ENCODE results near the gene SNRPN. TPM values are rescaled to one million over a fixed set of nuclear protein-coding genes. Genes with fewer than 3 reads are reported as not detected.

Gene SNRPN
- total and polyA plus RNA-seq, 2 of the 4 experiments (the other 2 are of a cell fraction), result 123 to 185 TPM

DNA sequence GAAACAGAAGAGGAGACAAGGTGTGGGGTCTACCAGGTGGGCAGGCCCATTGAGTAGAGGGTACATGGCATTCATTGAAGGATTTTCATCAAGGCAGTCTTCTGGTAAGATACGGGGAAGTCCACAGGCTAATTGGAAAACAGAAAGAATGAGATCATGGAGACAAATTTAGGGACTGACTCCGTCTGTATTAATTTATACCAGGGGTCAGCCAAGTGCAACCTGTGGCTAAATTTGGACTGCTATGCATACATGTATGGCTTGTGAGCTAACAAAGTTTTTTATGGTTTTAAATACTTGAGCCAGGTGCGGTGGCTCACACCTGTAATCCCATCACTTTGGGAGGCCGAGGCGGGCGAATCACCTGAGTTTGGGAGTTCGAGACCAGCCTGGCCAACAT, 21.1 kb upstream of the SNRPN start:
- Histone ChIP-seq H3K27ac (ENCODE audit: insufficient read depth, low read length) (no peak overlapping the region), H3K4ac (ENCODE audit: low read depth, low read length) (no peak overlapping the region), H2BK15ac (ENCODE audit: low read depth, low read length) (no peak overlapping the region), H3K23ac (ENCODE audit: low read depth, low read length) (no peak overlapping the region), H3K9ac (ENCODE audit: low read depth, low read length) (no peak overlapping the region), H3K36me3 (ENCODE audit: control insufficient read depth, insufficient read depth, low read length) (no peaks in the 10 kb centered on the region), H3K56ac (ENCODE audit: extremely low read depth, insufficient read depth, low read length) (no peak overlapping the region), H2AFZ (replicated peaks; ENCODE audit: low read length, poor library complexity) (no peak overlapping the region), H3K27me3 (ENCODE audit: control insufficient read depth, insufficient read depth, low read length) (no peaks in the 10 kb centered on the region), H2AK5ac (ENCODE audit: low read depth, low read length) (no peak overlapping the region), H3K4me1 (ENCODE audit: control insufficient read depth, insufficient read depth, low read length) (no peaks in the 10 kb centered on the region), H4K8ac (ENCODE audit: low read depth in 2 of 2, low read length in 2 of 2) (no peak overlapping the region), H2BK120ac (ENCODE audit: low read depth, low read length) (no peak overlapping the region), H3K4me3 (ENCODE audit: insufficient read depth, low read depth, low read length) (no peak overlapping the region), H3K79me1 (ENCODE audit: low read depth in 1 of 2, low read length in 2 of 2) (no peaks in the 10 kb centered on the region), H2BK5ac (ENCODE audit: low read depth, low read length, poor library complexity, severe bottlenecking) (no peak overlapping the region), H3K14ac (replicated peaks; ENCODE audit: low read depth, low read length) (no peak overlapping the region), H3K9me3 (ENCODE audit: control insufficient read depth, insufficient read depth, low read length) (no peaks in the 10 kb centered on the region), H4K91ac (ENCODE audit: insufficient read depth, low read depth, low read length) (no peak overlapping the region), H4K20me1 (ENCODE audit: insufficient read depth, low read length) (no peaks in the 10 kb centered on the region), H3K18ac (ENCODE audit: low read depth, low read length) (no peak overlapping the region), H3K9me1 (ENCODE audit: insufficient read depth, low read length) (no peaks in the 10 kb centered on the region), H2AK9ac (replicated peaks; ENCODE audit: low read depth, low read length, poor library complexity) (no peak overlapping the region), H2BK20ac (ENCODE audit: low read depth, low read length) (no peak overlapping the region), H4K5ac (ENCODE audit: low read depth, low read length) (no peak overlapping the region), H3K4me2 (ENCODE audit: low read depth, low read length) (no peak overlapping the region)
- in situ Hi-C loops (cut with MboI; ENCODE audit: low sequenced_read_pairs), result no loop called here
- intact Hi-C loops (cut with micrococcal nuclease), result no loop called here
- dilution Hi-C loops (cut with HindIII; ENCODE audit: low sequenced_read_pairs, unreplicated experiment), result no loop called here
- 83% methylated on average over 1 of the region's 7 CpGs; no CpG with 5 or more reads in 1 of the 2 experiments for WGBS, 2 experiments (ENCODE audit: extremely low coverage in 2 of 2, insufficient read length in 1 of 2)
- BruUV-seq (replicated peaks), result no TSS peak
- ChIA-PET CTCF (interaction anchor here (0.7 kb wide), 1 partner anchor 60 kb away, joined by 3 read pairs; no protein-coding TSS in a partner anchor), POLR2A (ENCODE audit: unreplicated experiment) (no interaction called here)
- DNase-seq, result no peak
- no peak for ATAC-seq (ENCODE audit: low read depth)
- TF ChIP-seq CHD1 (IDR thresholded peaks at IDR 0.05; ENCODE audit: low read depth, low read length) (no peak), BHLHE40 (IDR thresholded peaks at IDR 0.05; ENCODE audit: low read depth, low read length) (no peak), NFE2L2 (IDR thresholded peaks at IDR 0.05; ENCODE audit: low read depth, low read length) (no peak), FOS (IDR thresholded peaks at IDR 0.05; ENCODE audit: low read depth, low read length) (no peak), MAZ (IDR thresholded peaks at IDR 0.05; ENCODE audit: borderline replicate concordance, low read depth, low read length) (no peak), RFX5 (IDR thresholded peaks at IDR 0.05; ENCODE audit: low read depth, low read length) (no peak), MXI1 (IDR thresholded peaks at IDR 0.05; ENCODE audit: borderline replicate concordance, low read depth, low read length) (no peak), RAD21 (IDR thresholded peaks at IDR 0.05; ENCODE audit: low read length) (no peak), CEBPB (IDR thresholded peaks at IDR 0.05; ENCODE audit: low read depth, low read length) (no peak), RCOR1 (IDR thresholded peaks at IDR 0.05; ENCODE audit: insufficient replicate concordance, low read length) (no peak), MAFK (IDR thresholded peaks at IDR 0.05; ENCODE audit: low read depth, low read length) (no peak), POLR2A (IDR thresholded peaks at IDR 0.05; ENCODE audit: low read depth, low read length) (no peak)
- TF ChIP-seq, protein P1, sequence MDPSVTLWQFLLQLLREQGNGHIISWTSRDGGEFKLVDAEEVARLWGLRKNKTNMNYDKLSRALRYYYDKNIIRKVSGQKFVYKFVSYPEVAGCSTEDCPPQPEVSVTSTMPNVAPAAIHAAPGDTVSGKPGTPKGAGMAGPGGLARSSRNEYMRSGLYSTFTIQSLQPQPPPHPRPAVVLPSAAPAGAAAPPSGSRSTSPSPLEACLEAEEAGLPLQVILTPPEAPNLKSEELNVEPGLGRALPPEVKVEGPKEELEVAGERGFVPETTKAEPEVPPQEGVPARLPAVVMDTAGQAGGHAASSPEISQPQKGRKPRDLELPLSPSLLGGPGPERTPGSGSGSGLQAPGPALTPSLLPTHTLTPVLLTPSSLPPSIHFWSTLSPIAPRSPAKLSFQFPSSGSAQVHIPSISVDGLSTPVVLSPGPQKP (IDR thresholded peaks at IDR 0.05; ENCODE audit: borderline replicate concordance, low read depth, low read length), result no peak
- TF ChIP-seq, protein P2, sequence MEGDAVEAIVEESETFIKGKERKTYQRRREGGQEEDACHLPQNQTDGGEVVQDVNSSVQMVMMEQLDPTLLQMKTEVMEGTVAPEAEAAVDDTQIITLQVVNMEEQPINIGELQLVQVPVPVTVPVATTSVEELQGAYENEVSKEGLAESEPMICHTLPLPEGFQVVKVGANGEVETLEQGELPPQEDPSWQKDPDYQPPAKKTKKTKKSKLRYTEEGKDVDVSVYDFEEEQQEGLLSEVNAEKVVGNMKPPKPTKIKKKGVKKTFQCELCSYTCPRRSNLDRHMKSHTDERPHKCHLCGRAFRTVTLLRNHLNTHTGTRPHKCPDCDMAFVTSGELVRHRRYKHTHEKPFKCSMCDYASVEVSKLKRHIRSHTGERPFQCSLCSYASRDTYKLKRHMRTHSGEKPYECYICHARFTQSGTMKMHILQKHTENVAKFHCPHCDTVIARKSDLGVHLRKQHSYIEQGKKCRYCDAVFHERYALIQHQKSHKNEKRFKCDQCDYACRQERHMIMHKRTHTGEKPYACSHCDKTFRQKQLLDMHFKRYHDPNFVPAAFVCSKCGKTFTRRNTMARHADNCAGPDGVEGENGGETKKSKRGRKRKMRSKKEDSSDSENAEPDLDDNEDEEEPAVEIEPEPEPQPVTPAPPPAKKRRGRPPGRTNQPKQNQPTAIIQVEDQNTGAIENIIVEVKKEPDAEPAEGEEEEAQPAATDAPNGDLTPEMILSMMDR (conservative IDR thresholded peaks at IDR 0.05; ENCODE audit: low read depth, low read length), result no peak
